Limb (tissue), 2 donors: ENCODE results near the gene SUMO3.
"Not testable (repeated sequence)": the region's sequence is repeated elsewhere in the genome, so short reads cannot be mapped to it uniquely, and the experiment has no call there.

ENCODE experiments used
- DNase-seq, 2 donors: peaks; one replicate each; pipeline ENCODE4 v3.0.0-alpha.2; 2016; ENCODE audit errors: extremely low spot score in 2 of 2

The SUMO3 gene

GRCh38 chr21:44847261-44848056 is 29.6 kb upstream of the SUMO3 start:
- no peak for DNase-seq

- DNase-seq = no peak
These were observed 28.8 kb upstream of the SUMO3 start for GRCh38 chr21:44846485-44847260.

- DNase-seq = no peak
These were observed 28.3 kb upstream of the SUMO3 start for GRCh38 chr21:44846224-44846484.

GRCh38 chr21:44845418-44846223 is 27.8 kb upstream of the SUMO3 start:
- DNase-seq = peak; percentile 28 to 69

- DNase-seq = no peak
These were observed 26.4 kb upstream of the SUMO3 start for GRCh38 chr21:44844256-44844655.

- DNase-seq = no peak
These were observed 25.0 kb upstream of the SUMO3 start for GRCh38 chr21:44842721-44843445.

GRCh38 chr21:44842087-44842486 is 24.2 kb upstream of the SUMO3 start:
- no peak for DNase-seq

GRCh38 chr21:44840771-44841170 is 22.9 kb upstream of the SUMO3 start:
- no peak for DNase-seq

- no peak for DNase-seq
These were observed 21.1 kb upstream of the SUMO3 start for GRCh38 chr21:44838951-44839350.

GRCh38 chr21:44838039-44838895 is 20.4 kb upstream of the SUMO3 start:
- no peak for DNase-seq

GRCh38 chr21:44837537-44837936 is 19.7 kb upstream of the SUMO3 start:
- no peak for DNase-seq

- no peak for DNase-seq
These were observed 19.0 kb upstream of the SUMO3 start for GRCh38 chr21:44836666-44837471.

GRCh38 chr21:44836349-44836665 is 18.4 kb upstream of the SUMO3 start:
- DNase-seq = no peak

GRCh38 chr21:44835647-44835973 is 17.7 kb upstream of the SUMO3 start:
- no peak for DNase-seq

GRCh38 chr21:44834951-44835646 is 17.2 kb upstream of the SUMO3 start:
- DNase-seq = no peak

GRCh38 chr21:44834231-44834950 is 16.5 kb upstream of the SUMO3 start:
- DNase-seq = no peak

- DNase-seq = no peak
These were observed 15.8 kb upstream of the SUMO3 start for GRCh38 chr21:44833663-44834062.

GRCh38 chr21:44832516-44833255 is 14.8 kb upstream of the SUMO3 start:
- not testable (repeated sequence) for DNase-seq
